Fibroblast of skin of scalp (primary cell): ENCODE results near the gene MCRIP1.

Source experiments
- DNase-seq: peaks from one replicate; pipeline ENCODE4 v3.0.0-alpha.2; 2013

The MCRIP1 gene

DNA sequence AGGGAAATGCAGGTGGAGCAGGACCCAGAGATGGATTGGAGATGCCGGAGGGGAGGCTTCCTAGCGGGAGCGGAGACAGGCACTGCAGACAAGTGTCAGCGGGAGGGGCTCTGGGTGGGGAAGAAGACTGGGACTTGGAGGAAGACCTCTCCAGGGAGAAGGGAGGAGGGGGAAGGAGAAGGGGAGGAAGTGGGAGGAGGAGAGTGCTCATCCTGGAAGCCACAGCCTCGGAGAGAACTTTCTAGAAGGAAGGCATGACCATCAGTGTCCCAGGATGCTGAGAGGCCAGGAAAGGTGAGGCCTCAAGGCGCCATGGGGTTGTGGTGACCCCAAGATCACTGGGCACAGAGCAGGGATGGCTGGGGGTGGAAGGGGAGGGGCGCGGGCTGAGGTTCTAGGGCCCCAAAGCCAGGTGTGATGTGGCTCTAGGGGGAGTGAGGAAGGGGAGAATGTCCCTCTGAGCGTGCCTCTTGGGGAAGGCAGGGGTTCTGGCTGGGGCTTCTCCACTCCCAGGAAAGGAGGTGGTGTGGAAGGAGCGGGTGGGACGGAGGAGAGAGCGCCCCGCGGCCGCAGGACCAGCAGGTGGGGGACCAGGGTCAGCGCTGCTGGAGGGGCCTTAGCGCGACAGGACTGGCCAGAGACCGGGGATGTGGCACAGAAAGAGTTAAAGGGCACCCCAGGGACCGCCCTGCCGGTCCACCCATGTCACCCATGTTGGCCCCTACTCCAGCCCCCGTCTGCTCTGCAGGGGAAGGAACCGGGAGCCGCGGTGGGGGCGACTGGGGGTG is 30.0 kb downstream of the MCRIP1 start:
- DNase-seq, result no peak

GRCh38 chr17:81802048-81802758 is 30.9 kb downstream of the MCRIP1 start:
- no peak for DNase-seq

DNA sequence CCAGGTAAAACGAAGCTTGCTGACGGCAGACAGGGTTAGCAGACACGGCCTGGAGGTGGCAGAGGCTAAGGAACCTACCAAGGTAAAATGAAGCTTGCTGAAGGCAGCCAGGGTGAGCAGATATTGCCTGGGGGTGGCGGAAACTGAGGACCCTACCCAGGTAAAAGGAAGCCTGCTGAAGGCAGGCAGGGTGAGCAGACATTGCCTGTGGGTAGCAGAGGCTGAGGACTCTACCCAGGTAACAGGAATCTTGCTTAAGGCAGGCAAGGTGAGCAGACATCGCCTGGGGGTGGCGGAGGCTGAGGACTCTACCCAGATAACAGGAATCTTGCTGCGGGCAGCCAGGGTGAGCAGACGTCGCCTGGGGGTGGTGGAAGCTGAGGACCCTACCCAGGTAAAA is 31.8 kb downstream of the MCRIP1 start:
- DNase-seq, result no peak

- DNase-seq, result no peak
Measured at GRCh38 chr17:81794509-81794908, 38.6 kb downstream of the MCRIP1 start.

- DNase-seq, result no peak
Measured at GRCh38 chr17:81794074-81794476, 39.0 kb downstream of the MCRIP1 start.

DNA sequence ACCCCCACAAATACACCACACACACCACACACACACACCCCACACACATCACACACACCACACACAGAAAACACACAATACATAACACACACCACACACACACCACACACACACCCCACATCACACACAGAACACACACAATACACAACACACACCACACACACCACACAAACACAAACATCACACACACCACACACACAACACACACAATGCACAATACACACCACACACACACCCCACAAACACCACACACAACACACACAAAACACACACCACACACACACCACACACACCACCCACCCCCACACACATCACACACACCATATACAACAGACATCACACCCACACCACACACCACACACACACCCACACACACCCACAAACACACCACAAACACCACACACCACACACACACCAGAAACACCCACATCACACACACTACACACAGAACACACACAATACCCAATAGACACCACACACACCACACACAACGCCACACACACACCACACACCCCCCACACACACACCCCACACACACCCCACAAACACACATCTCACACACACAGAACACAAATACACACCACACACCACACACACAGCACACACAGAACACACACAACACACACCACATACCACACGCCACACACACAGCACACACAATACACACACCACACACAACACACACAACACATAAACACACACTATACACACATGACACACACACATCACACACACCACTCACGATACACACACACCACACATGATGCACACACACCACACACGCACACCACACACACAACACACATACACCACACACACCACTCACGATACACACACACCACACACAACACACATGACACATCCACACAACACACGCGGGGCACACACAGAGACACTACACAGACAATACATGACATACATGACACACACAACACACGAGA is 40.1 kb downstream of the MCRIP1 start:
- DNase-seq, result no peak
